ENCODE results near the gene IL20RB.

IL20RB gene

GRCh38 chr3:137039570-137039969 lies 81.8 kb downstream of the IL20RB start:
- DNase-seq (ENCODE audit: low spot score): no peak

- DNase-seq (ENCODE audit: low spot score): no peak
These were observed 83.5 kb downstream of the IL20RB start for GRCh38 chr3:137041251-137041650.

GRCh38 chr3:137041686-137042085 lies 83.9 kb downstream of the IL20RB start:
- no peak for DNase-seq (ENCODE audit: low spot score)

GRCh38 chr3:137046747-137047146 lies 89.0 kb downstream of the IL20RB start:
- DNase-seq (ENCODE audit: low spot score): no peak

DNA sequence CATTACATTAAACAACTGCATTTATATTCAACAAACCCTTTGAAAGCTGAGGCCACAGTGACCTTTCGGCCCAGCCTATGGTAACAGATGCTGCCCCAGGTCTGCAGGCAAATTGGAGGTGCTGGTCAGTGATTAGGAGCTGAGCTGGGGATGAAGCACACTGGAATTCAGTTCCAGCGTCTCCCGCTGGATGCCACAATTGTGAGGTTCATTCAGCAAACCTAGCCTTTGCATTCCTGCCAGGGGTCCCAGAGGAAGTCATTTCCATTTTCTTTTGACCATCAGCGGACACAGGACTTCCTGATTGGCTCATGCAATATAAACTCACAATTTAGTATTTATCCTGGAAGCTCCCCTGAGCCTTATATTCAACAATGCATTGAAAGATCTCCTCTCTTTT lies 89.5 kb downstream of the IL20RB start:
- DNase-seq (ENCODE audit: low spot score): no peak

GRCh38 chr3:137050281-137050680 lies 92.5 kb downstream of the IL20RB start:
- no peak for DNase-seq (ENCODE audit: low spot score)

DNA sequence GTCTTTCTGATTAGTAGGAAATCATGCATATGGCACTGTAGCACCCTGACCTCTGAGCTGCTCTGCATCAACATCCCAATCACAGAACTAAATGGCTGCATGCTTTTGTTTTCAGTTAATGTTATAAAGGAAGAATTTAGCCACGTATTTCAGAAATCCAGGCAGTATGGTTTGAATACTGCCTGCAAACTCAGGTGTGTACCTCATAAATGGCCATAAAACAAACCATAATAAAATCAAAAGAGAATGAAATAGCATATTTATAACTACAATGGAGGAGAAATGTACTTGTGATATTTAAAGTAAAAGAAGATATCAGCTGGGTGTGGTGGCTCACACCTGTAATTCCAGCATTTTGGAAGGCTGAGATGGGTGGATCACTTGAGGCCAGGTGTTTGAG lies 94.5 kb downstream of the IL20RB start:
- no peak for DNase-seq (ENCODE audit: low spot score)

All from AG08396 (cell line).